Sigmoid colon (tissue), 4 donors: Measurements from ENCODE around the gene WBP1.

Experiments
- CTCF ChIP-seq, 4 experiments: fragments of 450-650 bp in 3 of 4; fragments of 200-600 bp in 1 of 4; IDR thresholded peaks; one replicate each; pipeline ENCODE4 v1.5.1; 2016 to 2019; ENCODE audit warnings: antibody characterized with exemption in 4 of 4, mild to moderate bottlenecking in 3 of 4, moderate library complexity in 2 of 4
- POLR2A ChIP-seq, 2 donors: fragments of 450-650 bp; IDR thresholded peaks; one replicate each; pipeline ENCODE4 v1.6.1; 2016; ENCODE audit warnings: antibody characterized with exemption in 2 of 2, mild to moderate bottlenecking in 2 of 2, moderate library complexity in 2 of 2
- POLR2AphosphoS5 ChIP-seq, 4 donors: sonication (generic); formaldehyde crosslinking; IDR thresholded peaks; one replicate each; pipeline ENCODE4 v1.6.1; 2017; ENCODE audit warnings: antibody characterized with exemption in 4 of 4

- TF ChIP-seq CTCF (IDR thresholded peaks at IDR 0.05) (no peak), POLR2A (IDR thresholded peaks at IDR 0.05) (no peak), POLR2AphosphoS5 (IDR thresholded peaks at IDR 0.05) (no peak)
Measured at GRCh38 chr2:74474481-74474880, 16.2 kb downstream of the WBP1 start.
